Stomach (tissue), 9 donors: ENCODE data around the gene CLIC3. TPM values are rescaled to one million over a fixed set of nuclear protein-coding genes. Genes with fewer than 3 reads are reported as not detected.

Experiments
- DNase-seq, 2 donors: peaks; one replicate each; pipeline versions ENCODE4 v3.0.0 to v3.0.0-alpha.2; 2013 to 2019
- H3K27ac ChIP-seq, 5 donors: fragments of 200-600 bp in 4 of 5; sonication (generic) in 4 of 5; one replicate each; pipeline ENCODE4 v1.5.1; 2013 to 2019; ENCODE audit warnings: mild to moderate bottlenecking in 1 of 5, moderate library complexity in 1 of 5
- H3K27me3 ChIP-seq, 3 donors: fragments of 200-600 bp; sonication (generic); one replicate each; pipeline ENCODE4 v1.5.1; 2017 to 2019; ENCODE audit warnings: mixed run types in 1 of 3
- H3K36me3 ChIP-seq, 4 donors: fragments of 200-600 bp; sonication (generic); 1 replicate in 3 of 4; 2 replicates in 1 of 4; pipeline ENCODE4 v1.5.1; 2016 to 2019
- H3K4me1 ChIP-seq, 4 donors: fragments of 200-600 bp; sonication (generic); one replicate each; pipeline ENCODE4 v1.5.1; 2016 to 2019
- H3K4me3 ChIP-seq, 4 donors: fragments of 200-600 bp; sonication (generic) in 3 of 4; one replicate each; pipeline ENCODE4 v1.5.1; 2016 to 2019; ENCODE audit warnings: mild to moderate bottlenecking in 1 of 4
- H3K9me3 ChIP-seq, 4 donors: fragments of 200-600 bp; sonication (generic); one replicate each; pipeline ENCODE4 v1.5.1; 2016 to 2019
- CTCF ChIP-seq, 7 experiments: fragments of 450-650 bp in 4 of 7; fragments of 200-600 bp in 3 of 7; sonication (generic) in 3 of 7; IDR thresholded peaks; one replicate each; pipeline ENCODE4 v1.5.1; 2016 to 2019; ENCODE audit warnings: antibody characterized with exemption in 7 of 7, control low read depth in 2 of 7, mild to moderate bottlenecking in 1 of 7
- EP300 ChIP-seq: sonication (generic); formaldehyde crosslinking; IDR thresholded peaks from one replicate; pipeline ENCODE4 v1.6.1; 2017; ENCODE audit warnings: antibody characterized with exemption
- POLR2A ChIP-seq, 4 donors: fragments of 450-650 bp; IDR thresholded peaks; one replicate each; pipeline ENCODE4 v1.6.1; 2016; ENCODE audit warnings: antibody characterized with exemption in 4 of 4, control low read depth in 2 of 4, mild to moderate bottlenecking in 1 of 4, moderate library complexity in 1 of 4
- POLR2AphosphoS5 ChIP-seq, 3 donors: sonication (generic); formaldehyde crosslinking; IDR thresholded peaks; one replicate each; pipeline ENCODE4 v1.6.1; 2016; ENCODE audit warnings: antibody characterized with exemption in 3 of 3
- WGBS, 5 donors: extraction: QIAGEN DNeasy Blood & Tissue Kit in 3 of 5; methylation state at CpG; one replicate each; pipeline versions ENCODE4 v1.1.5 to v1.1.7; 2013 to 2018; 5-methylcytosine and 5-hydroxymethylcytosine counted together
- intact Hi-C: fragments of 100-400 bp; cut with DNase I; formaldehyde crosslinking; loops from one replicate; pipeline ENCODE4 v1.15.1; 2023; ENCODE audit warnings: low total_unique reads
- polyA plus RNA-seq, 3 donors: library from polyadenylated mRNA; stranded (reverse); fragments of 200-250 nt; gene quantifications; one replicate each; pipeline ENCODE4 v1.2.3, GENCODE V29; 2013
- total RNA-seq, 5 donors: library from RNA; depleted of rRNA; stranded (reverse); fragments of >200 nt; gene quantifications; one replicate each; pipeline versions ENCODE4 v1.1.0 to v1.2.3, GENCODE V29; 2014 to 2016
- donor health status: healthy with polysubstance abuse.
- donor health status: Bipolar disorder and iron deficiency.
- donor health status: healthy.

CLIC3 gene
- total and polyA plus RNA-seq, 8 donors = 3.3 to 70.9 (median 9.7) TPM; not detected in 4

- H3K4me1 ChIP-seq = no peaks in the 10 kb centered on the region
- DNase-seq = no peak
- intact Hi-C loops = no loop called here
- H3K27me3 ChIP-seq = no peaks in the 10 kb centered on the region
- H3K4me3 ChIP-seq = no peak overlapping the region
- H3K9me3 ChIP-seq = no peaks in the 10 kb centered on the region
- H3K27ac ChIP-seq = no peak overlapping the region
- WGBS, 5 donors = 95 to 100% (median 97%) methylated on average over 14 to 25 of the region's 25 CpGs
- H3K36me3 ChIP-seq = peaks cover 21 to 96% (median 88%) of the 10 kb centered on the region in 4 donors
- no peak for TF ChIP-seq POLR2AphosphoS5 (IDR thresholded peaks at IDR 0.05)
- no peak for TF ChIP-seq EP300
- TF ChIP-seq CTCF (IDR thresholded peaks at IDR 0.05) = no peak
- no peak for TF ChIP-seq POLR2A (IDR thresholded peaks at IDR 0.05)
These were observed 19.2 kb upstream of the CLIC3 start for GRCh38 chr9:137015540-137015930.

GRCh38 chr9:137014776-137015539 is 18.6 kb upstream of the CLIC3 start:
- WGBS, 5 donors = 95 to 98% (median 97%) methylated on average over 11 to 36 of the region's 36 CpGs
- no peaks in the 10 kb centered on the region for H3K9me3 ChIP-seq
- no peaks in the 10 kb centered on the region for H3K4me1 ChIP-seq
- no peak overlapping the region for H3K27ac ChIP-seq
- no peak overlapping the region for H3K4me3 ChIP-seq
- no peaks in the 10 kb centered on the region for H3K27me3 ChIP-seq
- H3K36me3 ChIP-seq = peaks cover 18 to 96% (median 88%) of the 10 kb centered on the region in 4 donors
- DNase-seq = no peak
- intact Hi-C loops = no loop called here
- no peak for TF ChIP-seq CTCF (IDR thresholded peaks at IDR 0.05)
- TF ChIP-seq EP300 = no peak
- no peak for TF ChIP-seq POLR2A (IDR thresholded peaks at IDR 0.05)
- TF ChIP-seq POLR2AphosphoS5 (IDR thresholded peaks at IDR 0.05) = no peak

GRCh38 chr9:137014166-137014565 is 17.8 kb upstream of the CLIC3 start:
- no peak overlapping the region for H3K4me3 ChIP-seq
- intact Hi-C loops = no loop called here
- H3K9me3 ChIP-seq = no peaks in the 10 kb centered on the region
- peaks cover 18 to 97% (median 95%) of the 10 kb centered on the region in 4 donors for H3K36me3 ChIP-seq
- TF ChIP-seq POLR2A (IDR thresholded peaks at IDR 0.05) (no peak), CTCF (IDR thresholded peaks at IDR 0.05) (no peak), POLR2AphosphoS5 (IDR thresholded peaks at IDR 0.05) (no peak), EP300 (no peak)
- no peak for DNase-seq
- no peaks in the 10 kb centered on the region for H3K4me1 ChIP-seq
- WGBS, 5 donors = 88 to 92% (median 89%) methylated on average over 8 to 23 of the region's 23 CpGs
- no peaks in the 10 kb centered on the region for H3K27me3 ChIP-seq
- H3K27ac ChIP-seq = no peak overlapping the region

GRCh38 chr9:137013571-137013940 is 17.2 kb upstream of the CLIC3 start:
- no peaks in the 10 kb centered on the region for H3K4me1 ChIP-seq
- H3K27ac ChIP-seq = no peak overlapping the region
- no peaks in the 10 kb centered on the region for H3K9me3 ChIP-seq
- DNase-seq = no peak
- no peak for TF ChIP-seq EP300
- no peak for TF ChIP-seq POLR2AphosphoS5 (IDR thresholded peaks at IDR 0.05)
- no peak for TF ChIP-seq POLR2A (IDR thresholded peaks at IDR 0.05)
- intact Hi-C loops = no loop called here
- peaks cover 14 to 98% (median 93%) of the 10 kb centered on the region in 4 donors for H3K36me3 ChIP-seq
- WGBS, 5 donors = 90 to 97% (median 95%) methylated on average over 9 to 20 of the region's 20 CpGs
- no peaks in the 10 kb centered on the region for H3K27me3 ChIP-seq
- no peak overlapping the region for H3K4me3 ChIP-seq
